HG02759 (cell line): Measurements from ENCODE around the gene GAP43.

Experiments used
- ATAC-seq: cut with Tn5 transposase; IDR thresholded peaks from one replicate; pipeline ENCODE4 v1.9.1; 2021; ENCODE audit warnings: mild to moderate bottlenecking, moderate library complexity; ENCODE audit not compliant: unreplicated experiment

Gene GAP43

DNA sequence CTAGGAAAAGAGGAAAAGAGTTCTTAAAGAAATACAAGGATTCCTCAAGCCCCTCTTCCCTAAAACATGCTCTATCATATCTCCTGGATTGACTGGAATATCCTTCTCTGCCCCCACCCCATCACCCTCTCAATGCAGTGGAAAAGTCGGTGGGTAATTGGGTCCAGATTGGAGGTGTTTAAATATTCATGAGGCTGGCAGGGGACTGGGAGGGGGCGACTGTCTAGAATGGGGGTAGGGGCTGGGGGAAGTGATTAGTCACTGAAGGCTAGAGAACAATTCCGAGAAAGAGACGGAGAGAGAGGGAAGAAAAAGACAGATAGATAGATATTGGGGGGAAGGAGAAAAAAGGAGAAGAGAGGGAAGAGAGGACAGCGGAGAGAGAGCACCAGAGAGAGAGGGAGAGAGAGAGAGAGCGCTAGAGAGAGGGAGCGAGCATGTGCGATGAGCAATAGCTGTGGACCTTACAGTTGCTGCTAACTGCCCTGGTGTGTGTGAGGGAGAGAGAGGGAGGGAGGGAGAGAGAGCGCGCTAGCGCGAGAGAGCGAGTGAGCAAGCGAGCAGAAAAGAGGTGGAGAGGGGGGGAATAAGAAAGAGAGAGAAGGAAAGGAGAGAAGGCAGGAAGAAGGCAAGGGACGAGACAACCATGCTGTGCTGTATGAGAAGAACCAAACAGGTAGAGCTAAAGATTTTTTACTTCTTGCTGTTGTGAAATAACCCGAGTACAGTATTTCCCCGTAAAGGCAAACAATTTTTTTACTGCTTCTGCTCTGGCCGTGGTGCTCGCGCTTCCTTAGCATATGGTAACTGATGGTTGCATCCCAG is at the start of gene GAP43:
Gene GAP43, plus strand, starts transcription at position 467 of the 825 bp plus-strand sequence. Its CDS starts 180 bp downstream, at position 647.
- ATAC-seq, result no peak

DNA sequence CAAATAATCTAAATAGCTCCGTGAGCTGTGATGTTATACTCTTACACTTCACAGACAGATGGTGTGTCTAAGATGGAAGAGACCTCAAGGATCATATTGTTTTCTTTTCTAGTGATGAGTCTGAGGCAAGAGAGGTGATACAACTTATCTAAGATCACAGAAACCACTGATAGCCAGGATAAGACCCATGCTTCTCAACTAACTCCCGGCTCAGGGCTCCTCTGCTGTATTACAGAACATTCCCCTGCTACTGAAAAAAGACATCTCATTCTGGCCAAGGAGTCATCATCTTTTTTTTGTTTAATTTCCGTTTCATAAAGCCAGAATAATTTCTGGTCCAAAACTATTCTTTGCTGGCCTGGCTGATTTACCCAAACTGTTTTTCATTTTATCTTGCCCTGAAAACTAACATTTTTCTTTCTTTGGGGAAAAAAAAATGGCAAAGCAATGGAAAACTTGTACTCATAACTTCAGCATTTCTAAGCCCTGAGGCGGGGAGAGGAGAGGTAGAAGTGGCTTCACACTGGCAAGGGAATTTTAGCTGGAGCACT is 46.9 kb upstream of the GAP43 start:
- ATAC-seq, result no peak

- ATAC-seq, result no peak
Observed at GRCh38 chr3:115577000-115577399, 46.3 kb upstream of the GAP43 start.

DNA sequence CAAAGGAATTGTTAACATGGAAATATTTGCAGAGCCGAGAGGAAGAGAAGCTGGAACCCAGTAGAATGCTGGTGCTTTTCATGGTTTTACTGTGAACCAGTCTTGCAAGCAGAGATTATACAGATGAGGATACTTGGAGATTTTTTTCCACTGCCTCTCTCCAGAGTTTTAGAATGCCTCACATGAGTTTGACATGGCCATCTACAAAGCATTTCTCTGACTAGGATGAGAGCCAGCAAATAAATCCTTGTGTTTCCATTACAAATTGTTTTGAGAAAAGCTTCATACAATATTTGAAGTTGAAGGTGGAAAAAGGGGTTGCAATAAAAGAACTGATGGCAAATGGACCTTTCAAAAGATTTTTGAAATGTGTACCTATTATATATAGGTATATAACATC is 45.0 kb upstream of the GAP43 start:
- ATAC-seq, result no peak

DNA sequence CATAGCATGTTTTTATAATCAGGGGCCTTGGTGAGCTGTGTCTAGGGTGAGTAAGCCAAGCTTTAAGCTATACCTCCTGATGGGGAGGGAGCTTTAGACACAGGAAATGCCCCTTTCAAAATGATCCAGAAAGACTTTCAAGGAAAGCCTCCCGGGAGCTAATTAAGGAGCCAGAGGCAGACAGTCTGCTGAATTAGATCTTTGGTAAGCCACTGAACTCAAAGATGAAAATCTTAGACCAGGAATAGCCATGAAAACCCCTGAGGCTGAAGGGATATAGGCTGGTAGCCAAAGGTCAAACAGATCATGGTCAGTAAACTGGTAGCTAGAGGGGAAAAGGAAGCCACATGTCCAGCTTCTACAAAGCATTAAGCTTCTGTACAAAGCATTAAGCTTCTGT is 42.7 kb upstream of the GAP43 start:
- no peak for ATAC-seq

GRCh38 chr3:115581362-115582135 is 41.8 kb upstream of the GAP43 start:
- ATAC-seq, result no peak

GRCh38 chr3:115588201-115589115 is 34.9 kb upstream of the GAP43 start:
- no peak for ATAC-seq

DNA sequence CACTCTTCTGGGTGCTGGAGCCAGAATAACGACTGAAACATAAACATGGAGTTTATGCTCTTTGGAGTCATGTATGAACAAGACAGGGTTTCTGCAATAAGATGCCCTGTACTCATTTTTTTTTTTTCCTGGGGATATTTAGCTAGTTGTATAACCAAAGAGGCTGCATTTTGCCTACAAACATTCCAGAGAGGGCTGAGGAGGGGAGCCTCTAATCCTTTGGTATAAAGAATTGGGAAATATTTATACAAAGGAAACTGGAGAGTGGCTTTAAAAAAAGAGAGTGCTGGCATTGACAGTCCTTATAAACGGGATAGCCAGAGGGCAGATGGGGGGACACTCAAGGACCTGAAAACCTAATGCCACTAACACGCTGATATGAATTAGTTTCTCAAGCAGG is 32.4 kb upstream of the GAP43 start:
- ATAC-seq, result no peak

DNA sequence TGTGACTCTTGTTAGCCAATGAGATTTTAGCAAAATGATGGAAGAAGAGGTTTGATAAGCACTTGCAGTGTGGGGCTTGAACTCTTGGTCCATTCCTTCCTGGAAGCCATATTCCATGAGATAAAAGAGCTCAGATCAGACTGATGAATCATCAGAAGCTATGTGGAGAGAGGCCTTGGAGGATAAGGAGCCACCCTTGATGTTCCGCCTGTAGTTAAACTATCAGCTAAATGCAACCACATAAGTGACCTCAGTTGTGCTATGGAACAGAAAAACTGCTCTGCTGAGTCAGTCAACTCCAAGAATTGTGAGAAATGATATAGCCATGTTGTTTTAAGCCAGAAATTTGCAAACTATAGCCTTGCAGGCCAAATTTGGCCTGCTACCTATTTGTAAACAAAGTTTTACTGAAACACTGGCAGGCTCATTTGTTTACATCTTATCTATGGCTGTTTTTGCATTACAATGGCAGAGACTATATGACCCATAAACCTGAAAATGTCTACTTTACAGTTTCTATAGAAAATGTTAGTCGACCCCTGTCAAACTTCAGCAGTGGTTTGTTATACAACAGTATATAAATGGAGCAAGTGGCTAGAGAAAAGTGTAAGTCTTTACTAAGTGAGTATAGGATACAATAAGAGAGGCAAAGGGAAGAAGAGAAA is 27.6 kb upstream of the GAP43 start:
- no peak for ATAC-seq

DNA sequence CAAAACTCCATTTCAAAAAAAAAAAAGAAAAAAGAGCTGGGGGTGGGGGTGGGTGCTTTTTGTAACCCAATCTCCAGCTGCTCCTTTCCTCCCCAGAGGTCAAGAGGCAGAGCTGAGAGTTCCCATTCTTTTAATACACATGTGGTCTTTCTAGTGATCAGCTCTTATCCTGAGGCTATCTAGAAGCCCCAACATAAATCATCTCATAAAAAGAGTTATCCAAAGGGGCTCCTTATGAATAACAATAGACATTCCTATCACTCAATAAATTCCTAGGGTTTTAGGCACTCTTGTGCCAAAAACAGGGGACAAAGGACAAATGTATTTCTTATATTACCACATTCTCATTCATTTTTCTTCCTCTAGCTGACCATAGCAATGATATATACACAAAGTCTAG is 25.1 kb upstream of the GAP43 start:
- ATAC-seq, result no peak

GRCh38 chr3:115602194-115602593 is 21.1 kb upstream of the GAP43 start:
- no peak for ATAC-seq

DNA sequence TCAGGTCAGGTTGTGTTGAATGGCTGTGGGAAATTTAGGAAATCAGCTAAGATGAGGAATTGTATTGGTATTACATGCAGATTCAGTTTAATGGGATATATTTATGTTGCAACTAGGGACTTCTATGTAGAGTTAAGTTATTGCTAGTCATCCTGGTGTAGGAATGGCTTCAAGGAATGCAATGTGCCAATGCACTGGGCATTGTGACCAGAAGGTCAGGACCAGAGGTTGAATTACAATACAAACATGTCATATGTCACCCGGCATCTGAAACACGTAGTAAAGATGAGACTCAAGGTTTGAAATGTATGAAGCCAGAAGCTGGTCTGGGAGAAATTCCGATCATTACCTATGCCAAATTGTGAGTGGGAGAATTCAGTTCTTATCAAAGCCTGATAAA is 11.7 kb upstream of the GAP43 start:
- ATAC-seq, result no peak

GRCh38 chr3:115615001-115615814 is 8.1 kb upstream of the GAP43 start:
- no peak for ATAC-seq

GRCh38 chr3:115616461-115616860 is 6.8 kb upstream of the GAP43 start:
- peak; percentile 57 for ATAC-seq

- no peak for ATAC-seq
Observed at GRCh38 chr3:115617591-115617990, 5.7 kb upstream of the GAP43 start.

DNA sequence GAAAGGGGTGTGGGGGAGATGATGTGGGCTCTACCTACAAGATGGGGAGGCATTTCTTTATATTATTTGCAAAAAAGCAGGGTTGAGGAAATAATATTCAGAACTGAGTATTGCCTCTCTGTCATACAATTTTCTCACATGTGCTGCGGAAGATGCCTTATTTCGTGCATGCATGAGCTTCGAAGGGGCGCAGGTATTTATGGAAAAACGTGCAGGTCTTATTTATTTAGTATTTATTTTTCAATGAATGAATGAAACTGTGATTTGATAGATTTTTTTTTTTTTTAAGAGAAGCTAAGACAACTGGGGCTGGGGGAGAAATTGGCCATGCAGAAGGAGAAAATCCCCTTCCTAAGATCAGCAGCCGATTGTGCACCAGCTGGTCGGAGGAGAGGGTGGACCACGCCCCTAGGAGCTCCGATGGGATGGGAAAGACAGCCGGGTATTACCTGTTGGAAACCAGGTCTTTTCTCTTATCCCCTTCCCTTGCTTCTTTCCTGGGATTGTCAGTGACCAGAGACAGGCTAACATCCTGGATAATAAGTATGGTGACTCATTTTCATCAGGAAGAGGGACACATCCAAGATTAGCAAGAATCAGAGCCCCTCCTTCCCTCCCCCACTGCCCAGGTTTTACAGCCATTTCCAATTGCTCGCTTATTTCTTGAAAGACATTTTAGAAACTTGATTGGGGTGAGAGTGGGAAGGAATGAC is 875 bp downstream of the GAP43 start:
- no peak for ATAC-seq

DNA sequence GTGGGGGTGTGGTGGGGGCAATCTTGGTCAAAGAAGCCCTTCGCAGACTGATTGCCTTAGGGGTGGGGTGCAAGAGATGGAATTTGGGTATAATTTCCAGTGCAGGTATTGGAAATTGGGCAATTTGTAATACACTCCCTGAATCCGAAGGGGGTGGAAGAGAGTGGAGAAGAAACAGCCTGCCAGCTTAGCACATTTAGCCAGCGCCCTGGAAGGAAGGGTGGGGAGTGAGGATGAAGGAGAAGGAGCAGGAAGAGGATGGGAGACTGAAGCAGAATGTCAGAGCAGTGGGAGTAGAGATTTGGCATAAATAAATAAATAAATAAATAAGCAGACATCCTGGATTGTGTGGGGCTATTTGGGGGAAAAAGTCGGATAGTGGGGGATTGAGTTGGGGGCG is 1.6 kb downstream of the GAP43 start:
- ATAC-seq, result no peak

GRCh38 chr3:115626006-115626409 is 2.7 kb downstream of the GAP43 start:
- ATAC-seq, result no peak

DNA sequence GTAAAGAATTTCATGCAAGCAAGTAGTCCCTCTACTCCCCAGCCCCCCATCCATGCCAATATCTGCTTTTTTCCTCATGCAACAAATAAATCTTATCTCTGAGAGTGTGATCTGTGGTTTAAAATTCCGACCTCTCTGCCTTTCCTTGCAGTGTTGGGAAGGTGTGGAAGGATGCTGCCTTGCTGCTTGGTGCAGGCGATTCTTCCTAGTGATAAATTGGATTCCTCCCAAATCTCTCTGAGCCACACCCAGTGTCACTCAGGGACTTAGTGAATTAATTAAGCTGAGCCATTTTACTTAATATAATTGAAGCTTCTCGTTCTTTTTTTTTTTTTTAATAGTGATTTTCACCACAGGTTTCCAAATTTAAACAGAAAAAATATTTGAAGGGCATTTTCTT is 3.4 kb downstream of the GAP43 start:
- ATAC-seq, result no peak
